Measurements from ENCODE around the gene CCDC187.
"Not testable (repeated sequence)": the region's sequence is repeated elsewhere in the genome, so short reads cannot be mapped to it uniquely, and the experiment has no call there.

Gene CCDC187

GRCh38 chr9:136303825-136304416 is at the start of gene CCDC187:
CCDC187 (minus strand) TSS chr9:136304094; CDS start chr9:136303830, 264 bp downstream.
- no peak for FAIRE-seq

GRCh38 chr9:136353088-136353487 is 49.2 kb upstream of the CCDC187 start:
- FAIRE-seq: no peak

More at GRCh38 chr9:136303825-136304416, at the start of gene CCDC187:
- no peak for DNase-seq (ENCODE audit: insufficient read length, low spot score)

GRCh38 chr9:136352682-136353081 is 48.8 kb upstream of the CCDC187 start:
- FAIRE-seq: no peak
- DNase-seq (ENCODE audit: insufficient read length, low spot score): no peak

More at GRCh38 chr9:136353088-136353487, 49.2 kb upstream of the CCDC187 start:
- no peak for DNase-seq (ENCODE audit: insufficient read length, low spot score)

- FAIRE-seq; DNase-seq (ENCODE audit: insufficient read length, low spot score): not testable (repeated sequence)
Observed at GRCh38 chr9:136351868-136352267, 48.0 kb upstream of the CCDC187 start.

GRCh38 chr9:136351252-136351800 is 47.4 kb upstream of the CCDC187 start:
- DNase-seq (ENCODE audit: insufficient read length, low spot score): no peak
- FAIRE-seq: no peak

- FAIRE-seq (no peak), DNase-seq (ENCODE audit: insufficient read length, low spot score) (no peak)
Observed at GRCh38 chr9:136349546-136349945, 45.7 kb upstream of the CCDC187 start.

- FAIRE-seq (no peak), DNase-seq (ENCODE audit: insufficient read length, low spot score) (no peak)
Observed at GRCh38 chr9:136348691-136349090, 44.8 kb upstream of the CCDC187 start.

- DNase-seq (ENCODE audit: insufficient read length, low spot score) (no peak), FAIRE-seq (no peak)
Observed at GRCh38 chr9:136347472-136348256, 43.8 kb upstream of the CCDC187 start.

- DNase-seq (ENCODE audit: insufficient read length, low spot score) (no peak), FAIRE-seq (no peak)
Observed at GRCh38 chr9:136346927-136347465, 43.1 kb upstream of the CCDC187 start.

- FAIRE-seq (no peak), DNase-seq (ENCODE audit: insufficient read length, low spot score) (no peak)
Observed at GRCh38 chr9:136346157-136346481, 42.2 kb upstream of the CCDC187 start.

- DNase-seq (ENCODE audit: insufficient read length, low spot score) (no peak), FAIRE-seq (no peak)
Observed at GRCh38 chr9:136345281-136346156, 41.6 kb upstream of the CCDC187 start.

GRCh38 chr9:136344544-136345280 is 40.8 kb upstream of the CCDC187 start:
- FAIRE-seq (no peak), DNase-seq (ENCODE audit: insufficient read length, low spot score) (no peak)

- FAIRE-seq: no peak
- no peak for DNase-seq (ENCODE audit: insufficient read length, low spot score)
Observed at GRCh38 chr9:136343884-136344269, 40.0 kb upstream of the CCDC187 start.

GRCh38 chr9:136343121-136343883 is 39.4 kb upstream of the CCDC187 start:
- FAIRE-seq (no peak), DNase-seq (ENCODE audit: insufficient read length, low spot score) (no peak)

- DNase-seq (ENCODE audit: insufficient read length, low spot score) (peak; percentile 80), FAIRE-seq (peak; percentile 79)
Observed at GRCh38 chr9:136342181-136343120, 38.6 kb upstream of the CCDC187 start.

GRCh38 chr9:136341769-136342168 is 37.9 kb upstream of the CCDC187 start:
- FAIRE-seq: no peak
- no peak for DNase-seq (ENCODE audit: insufficient read length, low spot score)

- no peak for DNase-seq (ENCODE audit: insufficient read length, low spot score)
- no peak for FAIRE-seq
Observed at GRCh38 chr9:136341042-136341655, 37.3 kb upstream of the CCDC187 start.
